NT2/D1 (cell line): Measurements from ENCODE around the gene SMLR1.

Source experiments
- SUZ12 ChIP-seq: IDR thresholded peaks from 2 replicates; pipeline ENCODE4 v1.6.1; 2011; ENCODE audit not compliant: insufficient read length, insufficient read depth; ENCODE audit errors: extremely low read depth
- ZNF274 ChIP-seq: IDR thresholded peaks from 2 replicates; pipeline ENCODE4 v1.6.1; 2011; ENCODE audit warnings: mild to moderate bottlenecking, low read depth, low read length

GRCh38 chr6:130781557-130781956 lies 45.6 kb upstream of the SMLR1 start:
- TF ChIP-seq ZNF274 (no peak), SUZ12 (no peak)
